ENCODE results near the gene BID. TPM values are rescaled to one million over a fixed set of nuclear protein-coding genes. Genes with fewer than 3 reads are reported as not detected.

BID gene
- total RNA-seq, 2 experiments from 2014 or later = 8.9 to 10.3 TPM

DNA sequence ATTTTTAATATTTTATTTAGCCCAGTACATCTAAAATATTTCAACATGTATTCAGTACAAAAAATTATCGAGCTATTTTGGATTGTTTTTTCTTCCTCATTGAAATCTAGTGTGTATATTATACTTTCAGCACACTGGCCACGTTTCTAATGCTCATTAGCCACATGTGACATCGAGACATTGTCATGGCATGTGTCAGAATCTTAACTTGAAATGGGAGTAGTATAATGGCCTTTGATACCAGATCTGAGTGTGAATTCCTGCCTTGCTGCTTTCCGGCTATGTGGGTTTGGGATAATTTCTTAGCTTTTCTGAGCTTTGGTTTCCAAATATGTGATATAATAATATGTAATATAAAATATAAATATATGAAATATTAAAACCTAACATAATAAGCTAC, 81.4 kb downstream of the BID start:
- H3K36me3 Mint-ChIP-seq (ENCODE audit: low read depth) = peaks cover 42% of the 10 kb centered on the region
- no peak overlapping the region for H3K27ac Mint-ChIP-seq
- H3K4me3 Mint-ChIP-seq = no peak overlapping the region
- DNase-seq = no peak
- Histone ChIP-seq H3K4me1 (ENCODE audit: insufficient read depth, low read length) (peaks cover 4% of the 10 kb centered on the region), H3K9me3 (ENCODE audit: control insufficient read depth in 1 of 2, insufficient read depth in 1 of 2, low read length in 2 of 2) (no peaks in the 10 kb centered on the region), H3K27ac (ENCODE audit: low read depth in 1 of 2, low read length in 2 of 2) (no peak overlapping the region), H3K4me3 (ENCODE audit: low read length) (no peak overlapping the region), H3K36me3 (ENCODE audit: insufficient read depth, low read length) (peaks cover 23% of the 10 kb centered on the region), H3K27me3 (ENCODE audit: control insufficient read depth in 1 of 2, insufficient read depth in 2 of 2, low read length in 2 of 2) (no peaks in the 10 kb centered on the region)
- no peak for ATAC-seq (ENCODE audit: poor library complexity)
- TF ChIP-seq, protein P1, sequence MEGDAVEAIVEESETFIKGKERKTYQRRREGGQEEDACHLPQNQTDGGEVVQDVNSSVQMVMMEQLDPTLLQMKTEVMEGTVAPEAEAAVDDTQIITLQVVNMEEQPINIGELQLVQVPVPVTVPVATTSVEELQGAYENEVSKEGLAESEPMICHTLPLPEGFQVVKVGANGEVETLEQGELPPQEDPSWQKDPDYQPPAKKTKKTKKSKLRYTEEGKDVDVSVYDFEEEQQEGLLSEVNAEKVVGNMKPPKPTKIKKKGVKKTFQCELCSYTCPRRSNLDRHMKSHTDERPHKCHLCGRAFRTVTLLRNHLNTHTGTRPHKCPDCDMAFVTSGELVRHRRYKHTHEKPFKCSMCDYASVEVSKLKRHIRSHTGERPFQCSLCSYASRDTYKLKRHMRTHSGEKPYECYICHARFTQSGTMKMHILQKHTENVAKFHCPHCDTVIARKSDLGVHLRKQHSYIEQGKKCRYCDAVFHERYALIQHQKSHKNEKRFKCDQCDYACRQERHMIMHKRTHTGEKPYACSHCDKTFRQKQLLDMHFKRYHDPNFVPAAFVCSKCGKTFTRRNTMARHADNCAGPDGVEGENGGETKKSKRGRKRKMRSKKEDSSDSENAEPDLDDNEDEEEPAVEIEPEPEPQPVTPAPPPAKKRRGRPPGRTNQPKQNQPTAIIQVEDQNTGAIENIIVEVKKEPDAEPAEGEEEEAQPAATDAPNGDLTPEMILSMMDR (IDR thresholded peaks at IDR 0.05) = no peak
- no peaks in the 10 kb centered on the region for H3K9me3 Mint-ChIP-seq
- H3K4me1 Mint-ChIP-seq (ENCODE audit: low read depth) = no peaks in the 10 kb centered on the region
- CTCF ChIA-PET = interaction anchor here (0.7 kb wide), 2 partner anchors 23 to 71 kb away, joined by 3 to 4 read pairs; no protein-coding TSS in a partner anchor
- POLR2A ChIA-PET = no interaction called here
- no peaks in the 10 kb centered on the region for H3K27me3 Mint-ChIP-seq
- intact Hi-C loops (cut with DNase I, micrococcal nuclease) = no loop called here

DNA sequence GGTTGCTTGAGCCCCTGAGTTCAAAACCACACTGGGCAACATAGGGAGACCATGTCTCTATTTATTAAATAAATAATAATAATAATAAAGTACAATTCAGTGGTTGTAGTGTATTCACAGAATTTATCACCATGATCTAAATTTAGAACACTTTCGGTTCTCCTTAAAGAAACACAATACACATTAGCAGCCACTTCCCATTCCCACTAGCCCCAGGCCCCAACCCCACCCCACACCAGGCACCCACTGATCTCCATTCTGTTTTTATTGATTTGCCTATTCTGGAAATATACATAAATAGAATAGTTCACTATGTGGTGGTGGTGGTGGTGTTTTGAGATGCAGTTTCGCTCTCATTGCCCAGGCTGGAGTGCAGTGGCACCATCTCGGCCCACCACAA, 90.0 kb downstream of the BID start:
- no peak overlapping the region for H3K27ac ChIP-seq (ENCODE audit: low read depth in 1 of 2, low read length in 2 of 2)
- TF ChIP-seq, protein P1 (IDR thresholded peaks at IDR 0.05) = no peak
- no peak for ATAC-seq (ENCODE audit: poor library complexity)
- POLR2A ChIA-PET = no interaction called here
- Mint-ChIP-seq H3K27me3 (no peaks in the 10 kb centered on the region), H3K4me1 (ENCODE audit: low read depth) (no peaks in the 10 kb centered on the region), H3K36me3 (ENCODE audit: low read depth) (peaks cover 19% of the 10 kb centered on the region), H3K4me3 (no peak overlapping the region), H3K27ac (no peak overlapping the region), H3K9me3 (no peaks in the 10 kb centered on the region)
- peaks cover 5% of the 10 kb centered on the region for H3K36me3 ChIP-seq (ENCODE audit: insufficient read depth, low read length)
- CTCF ChIA-PET = no interaction called here
- intact Hi-C loops (cut with DNase I, micrococcal nuclease) = no loop called here
- no peaks in the 10 kb centered on the region for H3K4me1 ChIP-seq (ENCODE audit: insufficient read depth, low read length)
- H3K9me3 ChIP-seq (ENCODE audit: control insufficient read depth in 1 of 2, insufficient read depth in 1 of 2, low read length in 2 of 2) = no peaks in the 10 kb centered on the region
- no peaks in the 10 kb centered on the region for H3K27me3 ChIP-seq (ENCODE audit: control insufficient read depth in 1 of 2, insufficient read depth in 2 of 2, low read length in 2 of 2)
- no peak overlapping the region for H3K4me3 ChIP-seq (ENCODE audit: low read length)
- DNase-seq = no peak

Small RNA genes lying within 50 kb of the gene (microRNA-seq; reads per million reads assigned to microRNA genes)
- not detected for gene MIR3198-1 (ENCODE audit: borderline microRNAs expressed, borderline replicate concordance)

Other genes starting within 250 kb of the BID start
- gene SLC25A18, start 211.0 kb downstream of the BID start, total RNA-seq = not detected
- gene ATP6V1E1, start 145.7 kb downstream of the BID start, total RNA-seq = 10 to 100 TPM; 48.4 to 50.8 TPM
- 10 to 100 TPM in 1 of 2 experiments, 1 to 10 TPM in 1; 8.1 to 10.0 TPM for gene BCL2L13, start 135.7 kb downstream of the BID start, total RNA-seq